Measurements from ENCODE around the gene GTF2IRD1.
"Not testable (repeated sequence)": the region's sequence is repeated elsewhere in the genome, so short reads cannot be mapped to it uniquely, and the experiment has no call there.

GTF2IRD1 gene

DNA sequence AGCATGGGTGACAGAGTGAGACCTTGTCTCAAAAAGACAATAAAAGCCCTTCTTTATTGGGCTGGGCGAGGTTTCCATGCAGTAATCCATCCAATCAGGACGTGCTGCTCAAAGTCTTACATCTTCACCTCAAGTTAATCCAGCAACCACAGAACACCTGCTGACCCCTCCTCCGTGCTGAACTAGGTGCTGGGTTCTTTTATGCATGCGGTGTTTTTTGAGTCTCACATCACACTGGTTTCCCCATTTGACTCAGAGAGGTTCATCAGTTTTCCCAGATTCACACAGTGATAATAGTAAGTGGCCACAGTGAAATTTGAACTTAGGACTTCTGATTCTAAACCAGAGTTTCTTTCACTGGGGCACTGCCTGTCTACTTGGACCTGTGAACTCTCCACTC is 145.5 kb downstream of the GTF2IRD1 start:
- no peak for DNase-seq (ENCODE audit: low spot score)

DNA sequence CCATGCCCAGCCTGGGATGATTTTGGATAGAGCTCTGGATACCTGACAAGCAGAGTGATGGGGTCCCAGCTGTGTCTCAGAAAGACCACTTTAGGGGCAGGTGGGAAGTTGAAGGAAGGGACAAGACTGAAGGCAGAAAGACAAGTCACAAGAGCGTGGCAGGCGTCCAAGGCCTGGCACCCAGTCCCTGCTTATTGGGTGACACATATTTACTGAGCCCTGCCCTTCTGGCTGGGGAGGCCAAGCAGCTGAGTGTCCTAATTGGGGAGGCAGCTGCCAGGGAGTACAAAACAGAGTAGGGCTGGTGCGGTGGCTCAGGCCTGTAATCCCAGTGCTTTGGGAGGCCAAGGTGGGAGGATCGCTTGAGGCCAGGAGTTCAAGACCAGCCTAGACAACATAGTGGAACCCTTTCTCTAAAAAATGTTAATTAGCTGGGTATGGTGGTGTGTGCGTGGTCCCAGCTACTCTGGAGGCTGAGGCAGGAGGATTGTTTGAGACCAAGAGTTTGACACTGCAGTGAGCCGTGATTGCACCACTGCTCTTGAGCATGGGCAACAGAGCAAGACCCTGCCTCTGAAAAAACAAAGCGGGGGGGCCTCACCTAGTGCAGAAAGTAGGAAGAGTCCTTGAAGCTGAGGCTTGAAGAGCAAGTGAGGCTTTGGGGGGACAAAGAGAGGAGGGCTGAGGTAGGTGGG is 150.8 kb downstream of the GTF2IRD1 start:
- DNase-seq (ENCODE audit: low spot score): no peak

DNA sequence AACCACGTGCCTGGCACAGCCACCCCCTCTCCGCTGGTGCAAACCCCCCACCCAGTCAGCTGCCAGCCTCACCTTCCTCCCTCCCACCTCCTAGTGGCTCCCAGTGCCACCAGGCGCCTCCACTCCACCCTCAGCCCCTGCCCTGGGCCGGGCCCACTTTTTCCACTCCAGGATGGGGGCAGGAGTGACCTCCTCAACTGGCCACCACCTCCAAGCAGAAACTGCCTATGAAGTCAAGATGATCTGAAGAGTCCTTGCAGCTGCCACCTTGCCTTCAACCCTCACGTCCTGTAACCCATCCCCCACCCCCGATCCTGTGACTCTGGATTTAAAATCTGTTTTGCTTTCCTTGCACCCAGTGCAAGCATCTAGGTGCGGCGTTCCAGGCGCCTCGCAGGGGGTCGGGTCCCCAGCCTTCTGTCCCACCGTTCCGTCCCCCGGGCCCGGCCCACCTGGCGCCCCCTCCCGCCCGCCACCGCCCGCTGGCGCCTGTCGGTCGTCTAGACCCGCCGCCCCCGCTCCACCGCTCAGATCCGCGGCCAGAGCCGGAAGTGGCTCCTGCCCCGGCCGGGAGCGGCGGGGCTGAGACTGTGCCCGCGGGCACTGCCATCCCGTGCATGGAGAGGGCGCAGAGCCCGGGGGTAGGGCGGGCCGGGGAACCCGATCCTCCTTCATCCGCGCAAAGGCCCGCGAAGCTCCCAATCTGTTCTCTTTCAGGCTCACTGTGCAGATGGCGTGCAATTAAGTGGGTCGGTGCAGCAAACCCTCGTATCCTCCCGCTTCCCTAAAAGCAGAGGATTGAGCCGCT is 152.6 kb downstream of the GTF2IRD1 start:
- no peak for DNase-seq (ENCODE audit: low spot score)

DNA sequence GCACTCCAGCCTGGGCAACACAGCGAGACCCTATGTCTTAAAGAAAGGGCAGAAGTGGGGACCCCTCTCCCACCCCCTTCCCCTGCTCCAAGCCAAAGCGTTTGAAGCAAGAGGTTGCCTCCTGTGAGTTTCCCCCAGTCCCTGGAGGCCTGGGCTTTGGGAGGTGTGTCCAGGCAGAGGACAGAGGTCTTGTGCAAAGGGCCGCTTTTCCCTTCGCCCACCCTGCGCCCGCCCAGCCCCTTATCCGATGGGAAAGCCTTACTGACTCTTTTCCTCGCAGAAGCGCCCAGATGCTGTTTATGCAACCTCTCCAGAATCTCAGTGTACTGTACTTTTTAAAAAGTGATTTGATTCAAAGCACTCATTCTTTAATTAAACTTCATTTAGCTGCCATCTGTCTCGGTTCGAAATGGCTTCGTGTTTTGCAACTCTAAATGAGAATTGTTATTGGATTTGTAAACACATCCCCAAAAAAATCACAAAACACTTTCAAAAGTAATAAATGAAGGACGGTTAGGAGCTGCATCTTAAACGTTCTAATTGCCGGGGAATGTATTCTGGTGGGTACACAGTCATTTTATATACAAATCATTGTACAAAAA is 153.3 kb downstream of the GTF2IRD1 start:
- no peak for DNase-seq (ENCODE audit: low spot score)

DNA sequence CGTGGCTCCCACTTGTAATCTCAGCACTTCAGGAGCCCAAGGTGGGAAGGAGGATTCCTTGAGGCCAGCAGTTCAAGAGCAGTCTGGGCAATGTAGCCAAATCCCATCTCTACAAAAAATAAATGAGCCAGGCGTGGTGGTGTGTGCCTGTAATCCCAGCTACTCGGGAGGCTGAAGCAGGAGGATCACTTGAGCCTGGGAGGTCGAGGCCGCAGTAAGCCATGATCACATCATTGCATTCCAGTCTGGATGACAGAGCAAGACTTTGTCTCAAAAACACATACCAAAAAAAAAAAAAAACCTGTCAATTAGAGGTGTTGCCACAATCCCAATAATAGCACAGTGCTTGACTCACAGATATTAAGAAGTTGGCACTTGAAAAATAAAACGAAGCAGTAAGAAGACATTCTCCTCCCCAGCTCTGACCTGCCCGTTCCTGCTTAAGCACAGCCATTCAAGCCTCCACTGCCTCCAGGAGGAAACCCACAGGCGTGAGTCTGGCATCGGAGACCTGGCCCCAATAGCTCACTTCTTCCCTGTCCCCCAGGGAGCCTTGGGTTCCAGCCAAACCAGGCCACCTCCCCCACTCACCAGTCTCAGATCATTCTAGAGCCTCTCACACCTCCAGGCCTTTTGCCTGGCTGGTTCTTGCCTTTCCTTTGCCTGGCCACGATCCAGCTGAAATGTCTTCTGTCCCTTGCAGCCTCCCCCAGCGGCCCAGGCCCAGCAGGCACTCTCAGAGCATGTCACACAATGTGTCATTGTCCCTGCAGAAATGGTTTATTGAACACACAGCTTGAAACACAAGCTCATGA is 158.5 kb downstream of the GTF2IRD1 start:
- DNase-seq (ENCODE audit: low spot score): no peak

DNA sequence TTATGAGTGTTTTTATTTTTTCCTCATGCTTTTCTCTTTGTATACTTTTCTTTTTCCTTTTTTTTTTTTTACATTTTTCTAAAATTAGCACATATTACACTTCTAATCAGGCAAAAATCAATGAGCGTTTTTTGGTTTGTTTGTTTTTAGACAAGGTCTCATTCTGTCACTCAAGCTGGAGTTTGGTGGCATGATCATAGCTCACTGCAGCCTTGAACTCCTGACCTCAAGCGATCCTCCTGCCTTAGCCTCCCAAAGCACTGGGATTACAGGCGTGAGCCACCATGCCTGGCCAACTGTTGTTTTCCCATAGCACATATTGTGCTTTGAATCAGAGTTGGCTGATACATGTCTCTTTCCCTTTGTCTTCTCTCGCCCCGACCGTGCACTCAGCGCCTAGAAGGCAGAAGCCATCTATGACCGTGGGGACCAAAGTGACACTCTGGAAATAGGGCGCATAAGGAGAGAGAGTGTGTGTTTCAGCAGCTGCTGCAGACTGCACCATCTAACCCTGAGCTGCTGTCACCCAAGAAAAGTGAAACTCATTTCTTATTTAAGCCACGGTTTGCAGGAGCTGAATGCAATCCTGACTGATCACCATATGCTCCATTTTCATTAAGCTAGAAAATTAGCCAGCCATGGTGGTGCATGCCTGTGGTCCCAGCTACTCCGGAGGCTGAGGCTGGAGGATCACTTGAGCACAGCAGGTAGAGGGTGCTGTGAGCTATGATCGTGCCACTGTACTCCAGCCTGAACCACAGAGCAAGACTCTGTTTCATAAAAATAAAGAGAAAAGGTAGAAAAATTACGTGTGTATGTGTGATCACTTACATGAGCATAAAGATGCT is 162.5 kb downstream of the GTF2IRD1 start:
- DNase-seq (ENCODE audit: low spot score): no peak

DNA sequence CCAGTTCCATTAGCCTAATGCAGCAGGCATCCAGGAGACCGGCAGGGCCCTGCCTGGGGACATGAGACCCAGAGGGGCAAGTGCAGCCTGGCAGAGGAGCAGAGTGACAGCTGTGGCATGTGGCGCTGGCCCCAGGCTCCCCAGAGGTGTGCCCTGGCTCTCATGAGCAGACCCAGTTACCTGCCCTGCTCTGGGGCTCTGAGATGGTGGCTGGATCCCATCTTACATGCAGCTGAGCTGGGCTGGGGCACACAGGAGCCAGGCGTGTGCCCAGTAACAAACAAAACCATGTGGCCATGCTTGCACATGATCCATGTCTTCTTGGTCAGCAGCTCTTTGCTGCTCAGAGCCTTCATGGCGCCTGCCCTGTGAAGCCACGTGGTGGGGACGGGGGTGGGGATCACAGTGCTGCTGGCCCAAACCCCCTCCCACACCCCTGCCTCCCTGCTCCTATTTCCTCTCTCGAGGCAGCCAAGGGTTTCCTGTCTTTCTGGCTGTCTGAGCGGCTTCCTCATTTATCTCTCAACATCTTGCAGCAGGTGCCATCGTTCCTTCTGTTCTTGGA is 163.6 kb downstream of the GTF2IRD1 start:
- no peak for DNase-seq (ENCODE audit: low spot score)

DNA sequence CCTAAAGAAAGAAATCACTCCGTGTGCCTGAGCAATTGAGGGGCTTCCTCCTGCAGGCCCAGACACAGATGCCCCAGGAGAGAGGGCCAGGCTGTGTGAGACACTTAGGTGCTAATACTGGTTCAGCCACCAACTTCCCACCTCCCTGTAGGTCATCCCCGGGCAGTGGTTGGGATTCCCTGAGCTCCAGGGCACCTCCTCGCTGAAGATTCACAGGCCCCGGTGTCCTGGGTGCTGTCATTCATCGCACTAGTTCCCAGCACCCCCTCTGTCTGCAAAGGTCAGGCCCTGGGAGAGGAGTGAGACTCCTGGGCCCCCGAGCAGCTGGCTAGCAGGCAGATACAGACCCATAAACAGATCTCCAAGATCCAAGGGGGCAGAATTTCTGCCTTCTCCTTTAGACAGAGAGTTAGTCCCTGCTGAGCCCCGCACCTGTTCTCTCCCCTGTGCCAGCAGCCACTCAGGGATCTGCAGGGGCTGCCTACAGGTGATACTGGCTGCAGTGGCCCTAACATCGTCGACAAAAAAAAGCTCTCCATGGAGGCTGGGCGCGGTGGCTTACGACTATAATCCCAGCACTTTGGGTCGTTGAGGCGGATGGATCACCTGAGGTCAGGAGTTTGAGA is 165.6 kb downstream of the GTF2IRD1 start:
- no peak for DNase-seq (ENCODE audit: low spot score)

DNA sequence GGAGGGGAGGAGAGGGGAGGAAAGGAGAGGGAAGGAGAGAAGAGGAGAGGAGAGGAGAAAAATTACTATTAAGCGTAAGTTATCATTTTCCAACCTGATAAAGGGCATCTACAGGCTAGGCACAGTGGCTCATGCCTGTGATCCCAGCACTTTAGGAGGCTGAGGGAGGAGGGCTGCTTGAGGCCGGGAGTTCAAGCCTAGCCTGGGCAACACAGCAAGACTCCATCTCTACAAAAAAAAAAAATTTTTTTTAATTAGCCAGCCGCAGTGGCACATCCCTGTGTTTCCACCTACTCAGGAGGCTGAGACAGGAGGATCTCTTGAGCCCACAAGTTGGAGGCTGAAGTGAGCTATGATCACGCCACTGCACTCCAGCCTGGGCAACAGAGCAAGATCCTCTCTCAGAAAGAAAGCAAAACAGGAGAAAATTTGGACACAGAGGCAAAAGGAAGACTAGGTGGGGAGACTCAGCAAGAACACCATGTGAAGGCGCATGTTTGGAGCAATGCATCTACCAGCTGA is 168.6 kb downstream of the GTF2IRD1 start:
- no peak for DNase-seq (ENCODE audit: low spot score)

DNA sequence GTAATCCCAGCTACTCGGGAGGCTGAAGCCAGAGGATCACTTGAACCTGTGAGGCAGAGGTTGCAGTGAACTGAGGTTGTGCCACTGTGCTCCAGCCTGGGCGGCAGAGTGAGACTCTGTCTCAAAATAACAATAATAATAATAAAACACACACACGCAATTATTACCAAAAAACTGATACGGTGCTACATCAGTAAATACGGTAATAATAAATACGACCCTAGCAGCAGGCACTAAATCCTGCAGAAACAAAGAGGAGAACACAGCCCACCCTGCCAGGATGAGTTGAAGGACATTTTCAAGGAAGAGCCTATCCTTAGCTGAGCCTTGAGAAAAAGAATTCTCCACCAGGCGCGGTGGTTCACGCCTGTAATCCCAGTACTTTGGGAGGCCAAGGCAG is 169.4 kb downstream of the GTF2IRD1 start:
- no peak for DNase-seq (ENCODE audit: low spot score)

DNA sequence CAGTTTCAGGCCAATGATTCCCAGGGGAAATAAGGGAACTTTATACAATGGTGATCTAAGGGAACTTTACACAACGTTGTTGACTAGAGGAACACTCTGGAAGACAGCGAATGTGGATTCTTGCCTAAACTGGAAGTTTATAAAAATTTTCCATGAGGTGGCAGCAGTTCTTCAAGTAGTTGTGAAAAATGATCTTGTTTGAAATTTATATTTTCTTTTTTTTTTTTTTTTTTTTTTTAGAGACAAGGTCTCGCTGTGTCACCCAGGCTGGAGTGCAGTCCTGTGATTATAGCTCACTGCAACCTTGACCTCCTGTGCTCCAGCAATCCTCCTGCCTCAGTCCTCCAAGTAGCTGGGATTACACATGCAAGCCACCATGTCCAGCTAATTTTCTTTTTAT is 171.7 kb downstream of the GTF2IRD1 start:
- no peak for DNase-seq (ENCODE audit: low spot score)

DNA sequence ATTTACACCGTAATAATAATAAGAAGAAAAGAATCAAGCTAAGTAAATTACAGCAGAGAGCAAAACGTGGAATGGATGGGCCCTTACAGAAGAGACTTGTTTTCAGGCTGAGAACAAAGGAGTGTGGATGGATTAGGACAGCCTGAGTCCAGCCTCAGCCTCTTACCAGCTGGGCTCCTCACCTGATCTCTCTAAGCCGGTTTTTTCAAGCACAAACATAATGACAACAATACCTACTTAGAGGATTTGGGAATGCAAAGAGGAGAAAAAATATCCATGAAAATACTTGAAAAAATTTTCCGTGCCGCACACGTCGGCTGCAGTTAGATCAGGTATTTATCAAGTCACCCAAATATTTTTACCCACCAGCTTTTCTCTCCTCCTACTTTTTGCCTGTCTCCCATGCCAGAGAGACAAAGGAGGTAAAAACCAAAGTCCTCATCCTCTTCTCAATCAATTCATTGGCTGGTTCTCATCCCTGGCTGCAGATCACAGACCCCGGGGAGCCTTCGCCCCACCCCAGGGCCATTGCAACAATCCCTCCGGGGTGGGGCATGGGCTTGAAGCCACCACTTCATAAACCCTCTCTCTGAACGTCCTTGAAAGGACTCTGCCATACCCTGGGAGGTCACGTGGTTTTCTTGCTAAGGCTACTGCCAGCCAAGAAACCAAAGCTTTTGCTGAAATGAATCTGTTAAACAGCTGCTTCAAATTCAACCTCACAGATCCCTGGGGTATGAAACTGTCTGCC is 174.1 kb downstream of the GTF2IRD1 start:
- no peak for DNase-seq (ENCODE audit: low spot score)

DNA sequence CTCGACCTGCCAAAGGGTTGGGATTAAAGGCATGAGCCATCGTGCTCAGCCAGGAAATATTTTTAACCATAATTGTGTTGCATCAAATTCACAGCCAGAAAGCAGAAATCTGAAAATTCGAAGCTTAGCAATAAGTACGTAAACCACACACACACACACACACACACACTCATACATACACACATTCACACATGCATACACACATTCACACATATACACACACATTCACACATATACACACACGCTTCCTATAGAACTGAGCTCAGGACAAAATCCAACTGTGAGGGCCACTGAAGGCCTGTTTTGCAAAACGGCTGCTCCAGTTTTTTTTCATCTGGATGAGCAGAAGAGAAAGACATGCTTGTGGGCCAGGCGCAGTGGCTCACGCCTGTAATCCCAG is 178.8 kb downstream of the GTF2IRD1 start:
- no peak for DNase-seq (ENCODE audit: low spot score)

DNA sequence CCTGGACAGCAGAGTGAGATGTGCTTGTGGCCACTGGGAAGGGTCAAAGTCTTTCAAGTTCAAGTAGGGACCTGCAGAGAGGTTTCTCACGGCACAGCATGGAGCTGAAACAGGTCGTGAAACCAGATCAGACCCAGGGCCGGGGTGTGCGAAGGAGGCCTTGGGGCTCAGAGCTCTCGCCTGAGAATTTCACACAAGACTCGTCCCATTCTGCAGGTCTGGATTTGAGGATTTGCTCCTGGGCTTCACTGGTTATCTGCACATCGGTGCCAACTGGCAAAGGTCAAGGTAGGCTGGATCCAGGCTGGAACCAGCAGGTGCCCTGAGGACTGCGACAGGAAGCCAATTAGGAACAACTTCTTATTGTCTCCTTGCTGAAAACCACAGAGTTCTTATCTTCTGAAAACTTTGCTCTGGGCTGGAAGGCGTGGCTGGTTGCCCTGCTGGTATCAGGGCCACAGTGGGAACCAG is 179.8 kb downstream of the GTF2IRD1 start:
- DNase-seq (ENCODE audit: low spot score): no peak

DNA sequence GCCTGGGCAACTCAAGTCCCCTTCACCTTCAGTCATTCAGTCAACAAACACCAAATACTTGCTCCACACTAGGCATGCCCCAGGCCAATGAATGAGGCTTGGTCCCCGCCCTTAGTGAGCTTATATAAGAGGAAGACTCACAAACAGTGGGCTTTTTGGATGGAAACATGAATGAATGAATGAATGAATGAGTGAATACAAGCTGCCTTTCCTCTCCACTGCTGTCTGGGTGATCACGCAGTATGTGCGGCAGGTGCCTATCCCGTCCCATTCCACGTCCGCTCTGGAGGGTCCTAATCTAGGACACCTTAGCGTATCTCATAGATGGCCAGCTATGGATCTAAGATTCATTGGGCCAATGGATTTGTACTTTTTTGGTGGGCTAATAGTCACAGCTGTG is 184.0 kb downstream of the GTF2IRD1 start:
- DNase-seq (ENCODE audit: low spot score): no peak

DNA sequence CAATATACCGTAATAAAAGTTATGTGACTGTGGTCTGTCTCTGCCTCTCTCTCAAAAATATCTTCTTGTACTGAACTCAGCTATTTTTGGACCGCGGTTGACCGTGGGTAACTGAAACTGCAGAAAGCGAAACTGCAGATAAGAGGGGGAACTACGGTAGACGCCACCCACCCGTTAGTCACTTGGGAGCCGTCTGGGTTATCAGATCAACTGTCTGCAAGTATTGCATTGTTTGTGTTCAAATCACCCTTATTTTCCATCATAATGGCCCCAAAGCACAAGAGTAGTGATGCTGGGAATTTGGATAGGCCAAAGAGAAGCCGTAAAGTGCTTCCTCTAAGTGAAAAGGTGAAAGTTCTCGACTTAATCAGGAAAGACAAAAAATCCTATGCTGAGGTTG is 196.3 kb downstream of the GTF2IRD1 start:
- not testable (repeated sequence) for DNase-seq (ENCODE audit: low spot score)

DNA sequence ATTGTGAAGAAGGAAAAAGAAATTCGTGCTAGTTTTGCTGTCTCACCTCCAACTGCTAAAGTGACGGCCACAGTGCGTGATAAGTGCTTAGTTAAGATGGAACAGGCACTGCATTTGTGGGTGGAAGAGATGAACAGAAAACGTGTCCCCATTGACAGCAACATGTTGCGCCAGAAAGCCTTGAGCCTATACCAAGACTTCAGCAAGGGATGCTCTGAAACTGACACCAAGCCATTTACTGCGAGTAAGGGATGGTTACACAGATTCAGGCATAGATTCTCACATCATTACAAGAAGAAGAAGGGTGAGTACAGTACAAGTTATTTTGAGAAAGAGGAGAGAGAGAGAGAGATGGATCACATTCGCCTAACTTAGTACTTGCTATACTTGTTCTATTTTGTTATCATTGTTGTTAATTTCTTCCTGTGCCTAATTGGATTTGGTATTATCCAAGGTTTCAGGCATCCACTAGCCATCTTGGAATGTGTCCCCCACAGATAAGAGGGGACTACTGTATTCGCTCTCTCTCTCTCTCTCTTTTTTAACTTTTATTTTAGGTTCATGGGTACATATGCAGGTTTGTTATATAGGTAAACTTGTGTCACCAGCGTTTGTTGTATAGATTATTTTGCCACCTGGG is 196.9 kb downstream of the GTF2IRD1 start:
- not testable (repeated sequence) for DNase-seq (ENCODE audit: low spot score)

DNA sequence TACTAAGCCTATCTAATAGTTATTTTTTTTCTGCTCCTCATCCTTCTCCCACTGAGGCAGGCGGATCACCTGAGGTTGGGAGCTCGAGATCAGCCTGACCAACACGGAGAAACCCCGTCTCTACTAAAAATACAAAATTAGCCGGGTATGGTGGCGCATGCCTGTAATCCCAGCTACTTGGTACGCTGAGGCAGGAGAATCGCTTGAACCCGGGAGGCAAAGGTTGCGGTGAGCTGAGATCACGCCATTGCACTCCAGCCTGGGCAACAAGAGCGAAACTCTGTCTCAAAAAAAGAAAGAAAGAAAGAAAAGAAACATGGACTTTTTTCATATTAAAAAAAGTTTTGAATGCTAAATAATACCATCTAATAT is 197.4 kb downstream of the GTF2IRD1 start:
- not testable (repeated sequence) for DNase-seq (ENCODE audit: low spot score)

Data from HuH-7 (cell line).